Prostate gland (tissue), 2 donors: ENCODE data around the gene FGD5.

ENCODE experiments used
- CTCF ChIP-seq, 4 experiments: fragments of 200-600 bp in 2 of 4; fragments of 450-650 bp in 2 of 4; sonication (generic) in 2 of 4; IDR thresholded peaks; 1 replicate in 3 of 4; 2 replicates in 1 of 4; pipeline ENCODE4 v1.5.1; 2016 to 2019; ENCODE audit warnings: antibody characterized with exemption in 4 of 4, mild to moderate bottlenecking in 2 of 4, moderate library complexity in 2 of 4
- POLR2A ChIP-seq: fragments of 450-650 bp; IDR thresholded peaks from one replicate; pipeline ENCODE4 v1.6.1; 2016; ENCODE audit warnings: antibody characterized with exemption, mild to moderate bottlenecking
- POLR2AphosphoS5 ChIP-seq: sonication (generic); formaldehyde crosslinking; IDR thresholded peaks from one replicate; pipeline ENCODE4 v1.6.1; 2017; ENCODE audit warnings: antibody characterized with exemption

DNA sequence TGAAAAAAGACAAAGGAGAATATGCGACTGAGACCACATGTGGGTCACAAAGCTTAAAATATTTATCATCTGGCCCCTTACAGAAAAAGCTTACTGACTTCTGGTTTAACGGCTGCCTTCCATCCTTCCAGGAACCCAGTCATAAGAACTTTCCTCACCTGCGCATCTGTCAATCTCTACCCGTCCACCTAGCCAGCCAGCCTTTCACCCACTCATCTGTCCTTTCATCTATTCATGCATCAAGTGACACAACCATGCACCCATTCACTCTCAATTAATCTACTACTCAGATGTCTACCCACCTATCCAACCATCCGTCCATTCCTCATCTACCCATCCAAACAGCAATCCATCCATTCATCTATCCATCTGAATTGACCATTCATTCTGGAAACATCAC, 64.5 kb downstream of the FGD5 start:
- no peak for TF ChIP-seq CTCF (IDR thresholded peaks at IDR 0.05)
- no peak for TF ChIP-seq POLR2A
- TF ChIP-seq POLR2AphosphoS5, result no peak
